ENCODE results near the gene AKNA.

- TF ChIP-seq EZH2 (IDR thresholded peaks at IDR 0.05; ENCODE audit: low read depth) = no peak
- TF ChIP-seq, protein P1, sequence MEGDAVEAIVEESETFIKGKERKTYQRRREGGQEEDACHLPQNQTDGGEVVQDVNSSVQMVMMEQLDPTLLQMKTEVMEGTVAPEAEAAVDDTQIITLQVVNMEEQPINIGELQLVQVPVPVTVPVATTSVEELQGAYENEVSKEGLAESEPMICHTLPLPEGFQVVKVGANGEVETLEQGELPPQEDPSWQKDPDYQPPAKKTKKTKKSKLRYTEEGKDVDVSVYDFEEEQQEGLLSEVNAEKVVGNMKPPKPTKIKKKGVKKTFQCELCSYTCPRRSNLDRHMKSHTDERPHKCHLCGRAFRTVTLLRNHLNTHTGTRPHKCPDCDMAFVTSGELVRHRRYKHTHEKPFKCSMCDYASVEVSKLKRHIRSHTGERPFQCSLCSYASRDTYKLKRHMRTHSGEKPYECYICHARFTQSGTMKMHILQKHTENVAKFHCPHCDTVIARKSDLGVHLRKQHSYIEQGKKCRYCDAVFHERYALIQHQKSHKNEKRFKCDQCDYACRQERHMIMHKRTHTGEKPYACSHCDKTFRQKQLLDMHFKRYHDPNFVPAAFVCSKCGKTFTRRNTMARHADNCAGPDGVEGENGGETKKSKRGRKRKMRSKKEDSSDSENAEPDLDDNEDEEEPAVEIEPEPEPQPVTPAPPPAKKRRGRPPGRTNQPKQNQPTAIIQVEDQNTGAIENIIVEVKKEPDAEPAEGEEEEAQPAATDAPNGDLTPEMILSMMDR (conservative IDR thresholded peaks at IDR 0.05) = no peak
These were observed 44.9 kb downstream of the AKNA start for GRCh38 chr9:114342755-114343440.

Measured in PC-9 (cell line).